A549 treated with GW870086 at 1 μM for 4 hours (cell line): ENCODE data around the gene POU4F3. TPM values are rescaled to one million over a fixed set of nuclear protein-coding genes. Genes with fewer than 3 reads are reported as not detected.

ENCODE experiments used
- total RNA-seq: library from RNA; stranded (reverse); fragments of 200-300 nt; extraction: Qiagen RNA extraction; gene quantifications from 5 replicates; pipeline ENCODE4 v1.2.3, GENCODE V29; 2022; ENCODE audit warnings: low read depth

POU4F3 gene
- 0.07 to 0.30 TPM (median 0.13 TPM) in 5 replicates for total RNA-seq

DNA sequence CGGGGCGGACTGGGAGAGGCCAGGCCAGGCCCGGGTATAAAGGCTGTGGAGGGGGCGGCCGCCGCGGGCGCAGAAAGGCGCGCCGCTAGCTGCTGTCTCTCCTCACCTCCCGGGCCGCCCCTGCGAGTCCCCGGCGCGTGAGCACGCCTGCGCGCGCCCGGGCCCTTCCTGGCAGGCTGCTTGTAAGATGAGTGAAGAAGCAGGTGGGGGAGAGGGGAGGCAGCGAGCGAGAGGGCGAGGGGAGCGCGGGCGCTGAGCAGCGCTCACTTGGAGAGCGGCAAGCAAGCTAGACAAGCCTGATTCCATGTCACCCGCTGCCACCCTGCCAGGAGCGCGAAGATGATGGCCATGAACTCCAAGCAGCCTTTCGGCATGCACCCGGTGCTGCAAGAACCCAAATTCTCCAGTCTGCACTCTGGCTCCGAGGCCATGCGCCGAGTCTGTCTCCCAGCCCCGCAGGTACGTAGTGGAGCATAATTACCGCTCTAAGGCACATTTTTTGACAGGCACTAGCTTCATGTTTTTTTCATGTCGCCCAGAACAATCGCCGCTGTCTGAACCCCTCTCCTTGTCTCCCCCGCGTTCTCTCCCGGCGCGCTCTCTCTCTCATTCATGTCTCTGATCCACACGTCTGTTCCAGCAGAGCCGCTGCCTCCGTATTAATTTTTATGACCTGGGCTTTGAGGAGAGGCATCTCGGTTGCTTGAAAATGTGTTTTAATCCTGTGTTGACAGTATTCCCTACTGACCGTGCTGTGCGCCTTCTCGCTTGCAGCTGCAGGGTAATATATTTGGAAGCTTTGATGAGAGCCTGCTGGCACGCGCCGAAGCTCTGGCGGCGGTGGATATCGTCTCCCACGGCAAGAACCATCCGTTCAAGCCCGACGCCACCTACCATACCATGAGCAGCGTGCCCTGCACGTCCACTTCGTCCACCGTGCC, at the start of gene POU4F3:
TSS of gene POU4F3 (plus strand) at position 66 of the 941 bp plus-strand sequence. CDS start at position 340, 274 bp downstream.

Other genes with a start within 250 kb of the POU4F3 start
- gene PLAC8L1, start 233.3 kb upstream of the POU4F3 start, total RNA-seq: 0.26 TPM in 1 of 5 replicates, not detected in the others
- 51.7 to 60.5 TPM (median 58.4 TPM) in 5 replicates for gene LARS1, start 156.2 kb upstream of the POU4F3 start, total RNA-seq
- gene RBM27, start 135.2 kb upstream of the POU4F3 start, total RNA-seq: 8.4 to 13.8 TPM (median 11.7 TPM) in 5 replicates
- 35.6 to 50.9 TPM (median 45.7 TPM) in 5 replicates for gene TCERG1, start 108.5 kb downstream of the POU4F3 start, total RNA-seq
- not detected in 5 replicates for gene GPR151, start 177.4 kb downstream of the POU4F3 start, total RNA-seq